Liver (tissue), 9 donors: ENCODE data around the gene DNAJA4. TPM values are rescaled to one million over a fixed set of nuclear protein-coding genes. Genes with fewer than 3 reads are reported as not detected.

Experiments used
- DNase-seq: peaks from one replicate; pipeline ENCODE4 v3.0.0-alpha.2; 2017; ENCODE audit warnings: low spot score
- H3K27ac ChIP-seq, 2 donors: one replicate each; pipeline ENCODE4 v1.7.0; 2013; ENCODE audit warnings: inconsistent platforms in 2 of 2, low read length in 2 of 2, control low read depth in 1 of 2, low read depth in 1 of 2, mild to moderate bottlenecking in 1 of 2
- H3K27me3 ChIP-seq, 4 donors: one replicate each; pipeline versions ENCODE4 v1.6.1 to v1.7.0; 2013; ENCODE audit warnings: low read length in 3 of 4, inconsistent platforms in 1 of 4, mild to moderate bottlenecking in 1 of 4, moderate library complexity in 1 of 4; ENCODE audit not compliant: control insufficient read depth in 4 of 4, insufficient read depth in 4 of 4
- H3K36me3 ChIP-seq, 4 donors: one replicate each; pipeline versions ENCODE4 v1.6.1 to v1.7.0; 2013; ENCODE audit warnings: low read length in 3 of 4, mild to moderate bottlenecking in 3 of 4, low read depth in 1 of 4, moderate library complexity in 1 of 4; ENCODE audit not compliant: control insufficient read depth in 4 of 4, insufficient read depth in 3 of 4
- H3K4me1 ChIP-seq, 4 donors: one replicate each; pipeline versions ENCODE4 v1.6.1 to v1.7.0; 2013; ENCODE audit warnings: low read length in 3 of 4, mild to moderate bottlenecking in 3 of 4, moderate library complexity in 1 of 4; ENCODE audit not compliant: control insufficient read depth in 4 of 4, insufficient read depth in 4 of 4
- H3K4me3 ChIP-seq, 3 donors: one replicate each; pipeline versions ENCODE4 v1.6.1 to v1.7.0; 2013; ENCODE audit warnings: low read length in 3 of 3, control low read depth in 1 of 3, low read depth in 1 of 3, mild to moderate bottlenecking in 1 of 3
- H3K9ac ChIP-seq, 2 donors: one replicate each; pipeline ENCODE4 v1.7.0; 2013; ENCODE audit warnings: low read length in 2 of 2, mild to moderate bottlenecking in 2 of 2, moderate library complexity in 2 of 2, control low read depth in 1 of 2, low read depth in 1 of 2
- H3K9me3 ChIP-seq, 4 donors: one replicate each; pipeline versions ENCODE4 v1.6.1 to v1.7.0; 2013; ENCODE audit warnings: low read length in 3 of 4; ENCODE audit not compliant: control insufficient read depth in 4 of 4
- ATF3 ChIP-seq: IDR thresholded peaks from 2 replicates; pipeline ENCODE4 v1.6.1; 2016; ENCODE audit warnings: antibody characterized with exemption
- CTCF ChIP-seq: fragments of 150-350 bp; IDR thresholded peaks from 2 replicates; pipeline ENCODE4 v1.5.1; 2017; ENCODE audit warnings: improper control_type of control experiment, low read depth, low read length; ENCODE audit not compliant: missing input control
- EGR1 ChIP-seq, 2 donors: IDR thresholded peaks; 2 replicates each; pipeline ENCODE4 v1.6.1; 2016 to 2018; ENCODE audit warnings: antibody characterized with exemption in 2 of 2, low read depth in 2 of 2
- FOXA1 ChIP-seq: IDR thresholded peaks from 2 replicates; pipeline ENCODE4 v1.6.1; 2016; ENCODE audit warnings: antibody characterized with exemption
- FOXA2 ChIP-seq: IDR thresholded peaks from 2 replicates; pipeline ENCODE4 v1.6.1; 2016; ENCODE audit warnings: antibody characterized with exemption
- GABPA ChIP-seq, 2 donors: IDR thresholded peaks in 1 of 2; conservative IDR thresholded peaks in 1 of 2; 2 replicates each; pipeline ENCODE4 v1.6.1; 2016; ENCODE audit warnings: antibody characterized with exemption in 2 of 2, mild to moderate bottlenecking in 1 of 2, moderate library complexity in 1 of 2
- HNF4A ChIP-seq, 2 donors: conservative IDR thresholded peaks; 2 replicates each; pipeline ENCODE4 v1.6.1; 2016; ENCODE audit warnings: antibody characterized with exemption in 2 of 2, mild to moderate bottlenecking in 2 of 2
- HNF4G ChIP-seq: IDR thresholded peaks from 2 replicates; pipeline ENCODE4 v1.6.1; 2016; ENCODE audit warnings: antibody characterized with exemption
- MAX ChIP-seq: IDR thresholded peaks from 2 replicates; pipeline ENCODE4 v1.6.1; 2016; ENCODE audit warnings: antibody characterized with exemption
- NR2F2 ChIP-seq: IDR thresholded peaks from 2 replicates; pipeline ENCODE4 v1.6.1; 2016; ENCODE audit warnings: antibody characterized with exemption
- RAD21 ChIP-seq, 2 donors: IDR thresholded peaks; 2 replicates each; pipeline ENCODE4 v1.6.1; 2016; ENCODE audit warnings: antibody characterized with exemption in 2 of 2, mild to moderate bottlenecking in 2 of 2
- SP1 ChIP-seq: IDR thresholded peaks from 2 replicates; pipeline ENCODE4 v1.6.1; 2018; ENCODE audit warnings: antibody characterized with exemption, mild to moderate bottlenecking
- TAF1 ChIP-seq: conservative IDR thresholded peaks from 2 replicates; pipeline ENCODE4 v1.6.1; 2016; ENCODE audit warnings: antibody characterized with exemption, mild to moderate bottlenecking
- YY1 ChIP-seq: IDR thresholded peaks from 2 replicates; pipeline ENCODE4 v1.6.1; 2016; ENCODE audit warnings: antibody characterized with exemption, mild to moderate bottlenecking
- ZBTB33 ChIP-seq: IDR thresholded peaks from 2 replicates; pipeline ENCODE4 v1.6.1; 2016; ENCODE audit warnings: antibody characterized with exemption
- WGBS: extraction: QIAGEN DNeasy Blood & Tissue Kit; methylation state at CpG from one replicate; pipeline ENCODE4 v1.1.7; 2013; 5-methylcytosine and 5-hydroxymethylcytosine counted together
- polyA plus RNA-seq, 2 donors: library from polyadenylated mRNA; stranded (reverse) in 1 of 2; unstranded in 1 of 2; fragments of 200-250 nt in 1 of 2; fragments of >200 nt in 1 of 2; fragmentation: Nextera tagmentation in 1 of 2; extraction: Ambion mirVana in 1 of 2; gene quantifications; one replicate each; pipeline versions ENCODE4 v1.2.1 to v1.2.3, GENCODE V29; 2013 to 2015
- total RNA-seq, 2 donors: library from RNA; depleted of rRNA; stranded (reverse); fragments of >200 nt; gene quantifications; one replicate each; pipeline ENCODE4 v1.2.3, GENCODE V29; 2014
- donor health status: healthy.
- donor health status: healthy.
- donor health status: healthy.
- donor health status: healthy.
- donor health status: healthy.

DNAJA4 gene
- total and polyA plus RNA-seq, 4 donors = 0.93 to 79.0 (median 2.0) TPM

GRCh38 chr15:78233496-78233895, 30.9 kb upstream of the DNAJA4 start (continued):
- TF ChIP-seq TAF1 (no peak), FOXA2 (no peak), ATF3 (no peak), SP1 (no peak), RAD21 (IDR thresholded peaks at IDR 0.05) (no peak), HNF4G (no peak)

- Histone ChIP-seq H3K9ac (no peak within 1 kb of the TSS), H3K27me3 (no peaks in the 10 kb centered on the region), H3K27ac (no peak within 1 kb of the TSS), H3K9me3 (no peaks in the 10 kb centered on the region), H3K4me3 (no peak within 1 kb of the TSS), H3K4me1 (no peaks in the 10 kb centered on the region), H3K36me3 (no peaks in the 10 kb centered on the region)
- 75% methylated on average over 6 of the region's 6 CpGs for WGBS
- DNase-seq = no peak
- no peak for TF ChIP-seq GABPA (IDR thresholded peaks at IDR 0.05 in 1 of 2, conservative IDR thresholded peaks at IDR 0.05 in 1 of 2)
Measured at GRCh38 chr15:78234515-78235040, 29.8 kb upstream of the DNAJA4 start, which contains the start of gene ACSBG1. Gene ACSBG1, minus strand, starts transcription at chr15:78234565. Its CDS starts 64 bp downstream, at chr15:78234501.

GRCh38 chr15:78236491-78236890, 27.9 kb upstream of the DNAJA4 start:
- no peaks in the 10 kb centered on the region for H3K4me1 ChIP-seq
- H3K4me3 ChIP-seq = no peak overlapping the region
- H3K9ac ChIP-seq = no peak overlapping the region
- no peak overlapping the region for H3K27ac ChIP-seq
- 90% methylated on average over 6 of the region's 6 CpGs for WGBS
- H3K27me3 ChIP-seq = no peaks in the 10 kb centered on the region
- H3K36me3 ChIP-seq = no peaks in the 10 kb centered on the region
- no peak for DNase-seq
- no peak for TF ChIP-seq EGR1 (IDR thresholded peaks at IDR 0.05; ENCODE audit: low read depth in 2 of 2)
- no peak for TF ChIP-seq RAD21 (IDR thresholded peaks at IDR 0.05)
- no peak for TF ChIP-seq FOXA2
- no peak for TF ChIP-seq FOXA1
- no peak for TF ChIP-seq MAX
- H3K9me3 ChIP-seq = no peaks in the 10 kb centered on the region

GRCh38 chr15:78237146-78237545, 27.2 kb upstream of the DNAJA4 start:
- Histone ChIP-seq H3K9me3 (no peaks in the 10 kb centered on the region), H3K36me3 (no peaks in the 10 kb centered on the region), H3K4me3 (no peak overlapping the region), H3K9ac (no peak overlapping the region), H3K27ac (no peak overlapping the region), H3K27me3 (no peaks in the 10 kb centered on the region), H3K4me1 (no peaks in the 10 kb centered on the region)
- WGBS = 77% methylated on average over 6 of the region's 6 CpGs
- no peak for DNase-seq
- TF ChIP-seq GABPA (IDR thresholded peaks at IDR 0.05 in 1 of 2, conservative IDR thresholded peaks at IDR 0.05 in 1 of 2) (no peak), FOXA2 (no peak), NR2F2 (no peak), RAD21 (IDR thresholded peaks at IDR 0.05) (no peak), MAX (no peak), CTCF (no peak), YY1 (no peak), TAF1 (no peak), HNF4G (no peak), ATF3 (no peak), ZBTB33 (no peak), SP1 (no peak), HNF4A (conservative IDR thresholded peaks at IDR 0.05) (no peak), EGR1 (IDR thresholded peaks at IDR 0.05; ENCODE audit: low read depth in 2 of 2) (no peak)
